PC-9 (cell line): ENCODE results near the gene DOCK6.

Experiments used
- CTCF ChIP-seq: fragments of 200-600 bp; sonication (generic); conservative IDR thresholded peaks from 2 replicates; pipeline ENCODE4 v1.6.1; 2017; ENCODE audit warnings: mixed run types, antibody characterized with exemption, mild to moderate bottlenecking, moderate library complexity
- EZH2 ChIP-seq: fragments of 200-600 bp; sonication (generic); IDR thresholded peaks from 2 replicates; pipeline ENCODE4 v1.8.0; 2017; ENCODE audit warnings: antibody characterized with exemption, low read depth

- TF ChIP-seq CTCF = no peak
- TF ChIP-seq EZH2 = no peak
Observed at GRCh38 chr19:11230621-11231386, 31.5 kb downstream of the DOCK6 start.
